ENCODE data around the gene LDHAL6A.

The LDHAL6A gene

GRCh38 chr11:18459634-18460033 is 4.0 kb downstream of the LDHAL6A start:
- Histone ChIP-seq H4K8ac (ENCODE audit: low read depth, low read length) (no peak overlapping the region), H2BK5ac (ENCODE audit: low read length) (no peak overlapping the region), H2BK15ac (ENCODE audit: low read length) (no peak overlapping the region), H3K4me2 (ENCODE audit: insufficient read depth, low read length, poor library complexity, severe bottlenecking) (no peak overlapping the region), H3K18ac (ENCODE audit: low read length) (no peak overlapping the region), H2AFZ (ENCODE audit: low read length) (no peak overlapping the region), H2BK12ac (ENCODE audit: low read length) (no peak overlapping the region), H2AK5ac (ENCODE audit: low read depth, low read length) (no peak overlapping the region), H3K23ac (ENCODE audit: low read depth, low read length, poor library complexity) (no peak overlapping the region), H2BK120ac (ENCODE audit: low read depth, low read length) (no peak overlapping the region), H3K9me3 (replicated peaks in 1 of 2; ENCODE audit: control insufficient read depth in 2 of 2, insufficient read depth in 1 of 2, low read depth in 1 of 2, low read length in 2 of 2) (no peaks in the 10 kb centered on the region), H3K36me3 (replicated peaks in 1 of 2; ENCODE audit: control insufficient read depth in 2 of 2, insufficient read depth in 2 of 2, low read length in 2 of 2) (no peaks in the 10 kb centered on the region), H4K91ac (ENCODE audit: low read depth, low read length, poor library complexity) (no peak overlapping the region), H3K27ac (replicated peaks; ENCODE audit: low read length) (no peak overlapping the region), H3K4me1 (ENCODE audit: control insufficient read depth in 2 of 2, insufficient read depth in 1 of 2, low read depth in 1 of 2, low read length in 2 of 2) (no peaks in the 10 kb centered on the region), H3K79me1 (ENCODE audit: low read depth, low read length) (no peaks in the 10 kb centered on the region), H3K27me3 (ENCODE audit: control insufficient read depth in 3 of 3, insufficient read depth in 3 of 3, low read depth in 1 of 3, low read length in 3 of 3) (no peaks in the 10 kb centered on the region), H3K14ac (ENCODE audit: low read length) (no peak overlapping the region), H3K9ac (ENCODE audit: low read depth, low read length, poor library complexity) (no peak overlapping the region), H3K4me3 (ENCODE audit: low read length in 2 of 2) (no peak overlapping the region), H3K4ac (ENCODE audit: low read length) (no peak overlapping the region)
- no CpG with 5 or more reads among the region's 4 CpGs for WGBS, 2 donors (ENCODE audit: extremely low coverage in 2 of 2, insufficient read length in 2 of 2, insufficient replicate concordance in 1 of 2)
- DNase-seq (ENCODE audit: low spot score): no peak

GRCh38 chr11:18461909-18462308 is 6.3 kb downstream of the LDHAL6A start:
- no peak overlapping the region for H3K14ac ChIP-seq (ENCODE audit: low read length)
- no peak overlapping the region for H2AK5ac ChIP-seq (ENCODE audit: low read depth, low read length)
- no peaks in the 10 kb centered on the region for H3K4me1 ChIP-seq (ENCODE audit: control insufficient read depth in 2 of 2, insufficient read depth in 1 of 2, low read depth in 1 of 2, low read length in 2 of 2)
- H2BK120ac ChIP-seq (ENCODE audit: low read depth, low read length): no peak overlapping the region
- no peak overlapping the region for H3K18ac ChIP-seq (ENCODE audit: low read length)
- no peak overlapping the region for H3K4me2 ChIP-seq (ENCODE audit: insufficient read depth, low read length, poor library complexity, severe bottlenecking)
- no peak for DNase-seq (ENCODE audit: low spot score)
- H2BK12ac ChIP-seq (ENCODE audit: low read length): no peak overlapping the region
- H2AFZ ChIP-seq (ENCODE audit: low read length): no peak overlapping the region
- H4K91ac ChIP-seq (ENCODE audit: low read depth, low read length, poor library complexity): no peak overlapping the region
- no CpG with 5 or more reads among the region's 6 CpGs for WGBS, 2 donors (ENCODE audit: extremely low coverage in 2 of 2, insufficient read length in 2 of 2, insufficient replicate concordance in 1 of 2)
- H3K9ac ChIP-seq (ENCODE audit: low read depth, low read length, poor library complexity): no peak overlapping the region
- H3K4ac ChIP-seq (ENCODE audit: low read length): no peak overlapping the region
- no peak overlapping the region for H2BK5ac ChIP-seq (ENCODE audit: low read length)
- no peak overlapping the region for H3K23ac ChIP-seq (ENCODE audit: low read depth, low read length, poor library complexity)
- no peaks in the 10 kb centered on the region for H3K36me3 ChIP-seq (replicated peaks in 1 of 2; ENCODE audit: control insufficient read depth in 2 of 2, insufficient read depth in 2 of 2, low read length in 2 of 2)
- H3K27me3 ChIP-seq (ENCODE audit: control insufficient read depth in 3 of 3, insufficient read depth in 3 of 3, low read depth in 1 of 3, low read length in 3 of 3): no peaks in the 10 kb centered on the region
- no peaks in the 10 kb centered on the region for H3K79me1 ChIP-seq (ENCODE audit: low read depth, low read length)
- no peak overlapping the region for H4K8ac ChIP-seq (ENCODE audit: low read depth, low read length)
- H3K9me3 ChIP-seq (replicated peaks in 1 of 2; ENCODE audit: control insufficient read depth in 2 of 2, insufficient read depth in 1 of 2, low read depth in 1 of 2, low read length in 2 of 2): no peaks in the 10 kb centered on the region
- H3K27ac ChIP-seq (replicated peaks; ENCODE audit: low read length): no peak overlapping the region
- no peak overlapping the region for H3K4me3 ChIP-seq (ENCODE audit: low read length in 2 of 2)
- no peak overlapping the region for H2BK15ac ChIP-seq (ENCODE audit: low read length)

GRCh38 chr11:18463439-18463838 is 7.8 kb downstream of the LDHAL6A start:
- Histone ChIP-seq H3K4ac (ENCODE audit: low read length) (no peak overlapping the region), H2BK12ac (ENCODE audit: low read length) (no peak overlapping the region), H3K79me1 (ENCODE audit: low read depth, low read length) (no peaks in the 10 kb centered on the region), H3K14ac (ENCODE audit: low read length) (no peak overlapping the region), H3K9me3 (replicated peaks in 1 of 2; ENCODE audit: control insufficient read depth in 2 of 2, insufficient read depth in 1 of 2, low read depth in 1 of 2, low read length in 2 of 2) (no peaks in the 10 kb centered on the region), H2BK15ac (ENCODE audit: low read length) (no peak overlapping the region), H3K23ac (ENCODE audit: low read depth, low read length, poor library complexity) (no peak overlapping the region), H3K36me3 (replicated peaks in 1 of 2; ENCODE audit: control insufficient read depth in 2 of 2, insufficient read depth in 2 of 2, low read length in 2 of 2) (no peaks in the 10 kb centered on the region), H3K4me1 (ENCODE audit: control insufficient read depth in 2 of 2, insufficient read depth in 1 of 2, low read depth in 1 of 2, low read length in 2 of 2) (no peaks in the 10 kb centered on the region), H4K8ac (ENCODE audit: low read depth, low read length) (no peak overlapping the region), H3K18ac (ENCODE audit: low read length) (no peak overlapping the region), H3K27ac (replicated peaks; ENCODE audit: low read length) (no peak overlapping the region), H3K4me3 (ENCODE audit: low read length in 2 of 2) (no peak overlapping the region), H2AK5ac (ENCODE audit: low read depth, low read length) (no peak overlapping the region), H2BK5ac (ENCODE audit: low read length) (no peak overlapping the region), H3K27me3 (ENCODE audit: control insufficient read depth in 3 of 3, insufficient read depth in 3 of 3, low read depth in 1 of 3, low read length in 3 of 3) (no peaks in the 10 kb centered on the region), H2BK120ac (ENCODE audit: low read depth, low read length) (no peak overlapping the region), H3K4me2 (ENCODE audit: insufficient read depth, low read length, poor library complexity, severe bottlenecking) (no peak overlapping the region), H3K9ac (ENCODE audit: low read depth, low read length, poor library complexity) (no peak overlapping the region), H2AFZ (ENCODE audit: low read length) (no peak overlapping the region), H4K91ac (ENCODE audit: low read depth, low read length, poor library complexity) (no peak overlapping the region)
- WGBS, 2 donors (ENCODE audit: extremely low coverage in 2 of 2, insufficient read length in 2 of 2, insufficient replicate concordance in 1 of 2): no CpG with 5 or more reads among the region's 1 CpG
- DNase-seq (ENCODE audit: low spot score): no peak

GRCh38 chr11:18466402-18466801 is 10.7 kb downstream of the LDHAL6A start:
- no peak overlapping the region for H3K14ac ChIP-seq (ENCODE audit: low read length)
- H3K36me3 ChIP-seq (replicated peaks in 1 of 2; ENCODE audit: control insufficient read depth in 2 of 2, insufficient read depth in 2 of 2, low read length in 2 of 2): no peaks in the 10 kb centered on the region
- no peak for DNase-seq (ENCODE audit: low spot score)
- no peaks in the 10 kb centered on the region for H3K79me1 ChIP-seq (ENCODE audit: low read depth, low read length)
- no peak overlapping the region for H3K18ac ChIP-seq (ENCODE audit: low read length)
- no peaks in the 10 kb centered on the region for H3K27me3 ChIP-seq (ENCODE audit: control insufficient read depth in 3 of 3, insufficient read depth in 3 of 3, low read depth in 1 of 3, low read length in 3 of 3)
- no CpG with 5 or more reads among the region's 2 CpGs for WGBS, 2 donors (ENCODE audit: extremely low coverage in 2 of 2, insufficient read length in 2 of 2, insufficient replicate concordance in 1 of 2)
- H3K9me3 ChIP-seq (replicated peaks in 1 of 2; ENCODE audit: control insufficient read depth in 2 of 2, insufficient read depth in 1 of 2, low read depth in 1 of 2, low read length in 2 of 2): no peaks in the 10 kb centered on the region
- no peak overlapping the region for H4K91ac ChIP-seq (ENCODE audit: low read depth, low read length, poor library complexity)
- no peak overlapping the region for H2AK5ac ChIP-seq (ENCODE audit: low read depth, low read length)
- H3K4me3 ChIP-seq (ENCODE audit: low read length in 2 of 2): no peak overlapping the region
- no peak overlapping the region for H4K8ac ChIP-seq (ENCODE audit: low read depth, low read length)
- H3K4ac ChIP-seq (ENCODE audit: low read length): no peak overlapping the region
- no peak overlapping the region for H2BK12ac ChIP-seq (ENCODE audit: low read length)
- no peak overlapping the region for H3K27ac ChIP-seq (replicated peaks; ENCODE audit: low read length)
- H2AFZ ChIP-seq (ENCODE audit: low read length): no peak overlapping the region
- H2BK120ac ChIP-seq (ENCODE audit: low read depth, low read length): no peak overlapping the region
- no peaks in the 10 kb centered on the region for H3K4me1 ChIP-seq (ENCODE audit: control insufficient read depth in 2 of 2, insufficient read depth in 1 of 2, low read depth in 1 of 2, low read length in 2 of 2)
- no peak overlapping the region for H3K4me2 ChIP-seq (ENCODE audit: insufficient read depth, low read length, poor library complexity, severe bottlenecking)
- no peak overlapping the region for H2BK5ac ChIP-seq (ENCODE audit: low read length)
- H3K23ac ChIP-seq (ENCODE audit: low read depth, low read length, poor library complexity): no peak overlapping the region
- H3K9ac ChIP-seq (ENCODE audit: low read depth, low read length, poor library complexity): no peak overlapping the region
- H2BK15ac ChIP-seq (ENCODE audit: low read length): no peak overlapping the region
